GM19455 (cell line): ENCODE data around the gene PITX1.

Experiments
- ATAC-seq: cut with Tn5 transposase; IDR thresholded peaks from one replicate; pipeline ENCODE4 v1.9.1; 2021; ENCODE audit not compliant: unreplicated experiment

PITX1 gene

GRCh38 chr5:135042595-135042994, 8.6 kb upstream of the PITX1 start:
- no peak for ATAC-seq

- no peak for ATAC-seq
Observed at GRCh38 chr5:135041726-135042125, 7.7 kb upstream of the PITX1 start.

- ATAC-seq, result no peak
Observed at GRCh38 chr5:135041145-135041587, 7.1 kb upstream of the PITX1 start.

- no peak for ATAC-seq
Observed at GRCh38 chr5:135040333-135041144, 6.5 kb upstream of the PITX1 start.

- ATAC-seq, result no peak
Observed at GRCh38 chr5:135040034-135040332, 6.0 kb upstream of the PITX1 start.

- ATAC-seq, result no peak
Observed at GRCh38 chr5:135039271-135040033, 5.4 kb upstream of the PITX1 start.

GRCh38 chr5:135038813-135039270, 4.8 kb upstream of the PITX1 start:
- ATAC-seq, result no peak

- ATAC-seq, result no peak
Observed at GRCh38 chr5:135038205-135038812, 4.3 kb upstream of the PITX1 start.

- no peak for ATAC-seq
Observed at GRCh38 chr5:135037519-135038204, 3.6 kb upstream of the PITX1 start.

- ATAC-seq, result no peak
Observed at GRCh38 chr5:135036405-135036804, 2.4 kb upstream of the PITX1 start.

- ATAC-seq, result no peak
Observed at GRCh38 chr5:135035678-135036030, 1.6 kb upstream of the PITX1 start.

GRCh38 chr5:135034963-135035677, 1.1 kb upstream of the PITX1 start:
- no peak for ATAC-seq

GRCh38 chr5:135034236-135034962, 371 bp upstream of the PITX1 start:
- no peak for ATAC-seq

GRCh38 chr5:135032999-135033861, 798 bp downstream of the PITX1 start:
- ATAC-seq, result no peak

GRCh38 chr5:135032695-135032998, 1.4 kb downstream of the PITX1 start:
- ATAC-seq, result no peak

- no peak for ATAC-seq
Observed at GRCh38 chr5:135031813-135032694, 2.0 kb downstream of the PITX1 start.

- no peak for ATAC-seq
Observed at GRCh38 chr5:135030956-135031812, 2.8 kb downstream of the PITX1 start.
